Dendritic cell treated with granulocyte-macrophage colony-stimulating factor and Interleukin-4, amounts not matched to agents 40 ng/mL and 50 ng/mL, for 4 days (primary cell): ENCODE results near the gene ZNF668.
"Not testable (repeated sequence)": the region's sequence is repeated elsewhere in the genome, so short reads cannot be mapped to it uniquely, and the experiment has no call there.

ENCODE experiments used
- H3K27ac Mint-ChIP-seq: one replicate; pipeline ENCODE4 v1.8.0; 2022; ENCODE audit warnings: mild to moderate bottlenecking, mixed read lengths
- H3K27me3 Mint-ChIP-seq: one replicate; pipeline ENCODE4 v1.8.0; 2022; ENCODE audit warnings: mild to moderate bottlenecking, mixed read lengths
- H3K36me3 Mint-ChIP-seq: one replicate; pipeline ENCODE4 v1.8.0; 2022; ENCODE audit warnings: low read depth, mixed read lengths
- H3K4me1 Mint-ChIP-seq: one replicate; pipeline ENCODE4 v1.8.0; 2022; ENCODE audit warnings: low read depth, mixed read lengths
- H3K4me3 Mint-ChIP-seq: one replicate; pipeline ENCODE4 v1.8.0; 2022; ENCODE audit warnings: mild to moderate bottlenecking, moderate library complexity, mixed read lengths
- H3K9me3 Mint-ChIP-seq: one replicate; pipeline ENCODE4 v1.8.0; 2022; ENCODE audit warnings: mixed read lengths
- intact Hi-C: fragments of 100-400 bp; cut with micrococcal nuclease; formaldehyde crosslinking; loops from one replicate; pipeline ENCODE4 v1.15.0; 2022

Gene ZNF668

GRCh38 chr16:31013292-31013691 is 60.7 kb downstream of the ZNF668 start:
- H3K9me3 Mint-ChIP-seq, H3K27ac Mint-ChIP-seq, intact Hi-C loops, H3K36me3 Mint-ChIP-seq, H3K4me3 Mint-ChIP-seq: not testable (repeated sequence)
- Mint-ChIP-seq H3K4me1 (peaks cover 28% of the 10 kb centered on the region), H3K27me3 (peaks cover 54% of the 10 kb centered on the region)

GRCh38 chr16:31011815-31012214 is 62.2 kb downstream of the ZNF668 start:
- H3K4me1 Mint-ChIP-seq = peaks cover 28% of the 10 kb centered on the region
- H3K9me3 Mint-ChIP-seq, H3K36me3 Mint-ChIP-seq, H3K4me3 Mint-ChIP-seq, H3K27ac Mint-ChIP-seq, intact Hi-C loops: not testable (repeated sequence)
- H3K27me3 Mint-ChIP-seq = peaks cover 65% of the 10 kb centered on the region
